Mesendoderm (in vitro differentiated cells): Measurements from ENCODE around the gene GBF1.
A peak's percentile ranks its signal among the peaks of the same experiment; 100 is the strongest.

Experiments used
- DNase-seq: peaks from one replicate; pipeline ENCODE4 v3.0.0; 2013
- H2AK5ac ChIP-seq: 2 replicates; pipeline ENCODE4 v1.6.1; 2013; ENCODE audit warnings: low read length, inconsistent platforms
- H2BK120ac ChIP-seq: 2 replicates; pipeline ENCODE4 v1.6.1; 2013; ENCODE audit warnings: low read depth, mild to moderate bottlenecking, low read length, moderate library complexity, mixed read lengths
- H2BK15ac ChIP-seq: replicated peaks from 2 replicates; pipeline ENCODE4 v1.6.1; 2013; ENCODE audit warnings: low read depth, mild to moderate bottlenecking, moderate library complexity
- H2BK5ac ChIP-seq: 2 replicates; pipeline ENCODE4 v1.6.1; 2013; ENCODE audit warnings: low read length, inconsistent platforms
- H3K18ac ChIP-seq: 2 replicates; pipeline ENCODE4 v1.6.1; 2013; ENCODE audit warnings: mild to moderate bottlenecking, low read length, mixed read lengths
- H3K23ac ChIP-seq: one replicate; pipeline ENCODE4 v1.6.1; 2013; ENCODE audit warnings: low read length
- H3K27ac ChIP-seq: 2 replicates; pipeline ENCODE4 v1.5.1; 2013; ENCODE audit warnings: low read depth, mild to moderate bottlenecking, inconsistent platforms, low read length, moderate library complexity
- H3K27me3 ChIP-seq: 2 replicates; pipeline ENCODE4 v1.6.1; 2013; ENCODE audit warnings: low read length, control low read depth, mild to moderate bottlenecking, inconsistent platforms; ENCODE audit not compliant: insufficient read depth, poor library complexity
- H3K36me3 ChIP-seq: 2 replicates; pipeline ENCODE4 v1.6.1; 2013; ENCODE audit warnings: low read length, inconsistent platforms; ENCODE audit not compliant: control insufficient read depth, insufficient read depth
- H3K4ac ChIP-seq: one replicate; pipeline ENCODE4 v1.6.1; 2013; ENCODE audit warnings: low read depth, mild to moderate bottlenecking, low read length, moderate library complexity
- H3K4me1 ChIP-seq: 2 replicates; pipeline ENCODE4 v1.6.1; 2013; ENCODE audit warnings: low read depth, low read length, inconsistent platforms; ENCODE audit not compliant: control insufficient read depth
- H3K4me2 ChIP-seq: 2 replicates; pipeline ENCODE4 v1.6.1; 2013; ENCODE audit warnings: low read length
- H3K4me3 ChIP-seq: 2 replicates; pipeline ENCODE4 v1.5.1; 2013; ENCODE audit warnings: mild to moderate bottlenecking, low read length
- H3K56ac ChIP-seq: one replicate; pipeline ENCODE4 v1.6.1; 2013; ENCODE audit warnings: low read length
- H3K79me1 ChIP-seq: 2 replicates; pipeline ENCODE4 v1.6.1; 2013; ENCODE audit warnings: low read length, inconsistent platforms
- H3K79me2 ChIP-seq: 2 replicates; pipeline ENCODE4 v1.6.1; 2013; ENCODE audit warnings: mild to moderate bottlenecking, low read length; ENCODE audit not compliant: control insufficient read depth, insufficient read depth
- H3K9ac ChIP-seq: 2 replicates; pipeline ENCODE4 v1.6.1; 2013; ENCODE audit warnings: low read length, inconsistent platforms
- H4K5ac ChIP-seq: one replicate; pipeline ENCODE4 v1.6.1; 2013; ENCODE audit warnings: low read length
- H4K8ac ChIP-seq: one replicate; pipeline ENCODE4 v1.6.1; 2013; ENCODE audit warnings: low read depth, mild to moderate bottlenecking, control low read depth, low read length, moderate library complexity
- WGBS: extraction: QIAGEN DNeasy Blood & Tissue Kit; methylation state at CpG from one replicate; pipeline ENCODE4 v1.1.7; 2013; ENCODE audit warnings: low lambda C conversion rate, missing lambda C conversion rate; ENCODE audit not compliant: insufficient coverage; ENCODE audit errors: extremely low coverage; 5-methylcytosine and 5-hydroxymethylcytosine counted together

The GBF1 gene

DNA sequence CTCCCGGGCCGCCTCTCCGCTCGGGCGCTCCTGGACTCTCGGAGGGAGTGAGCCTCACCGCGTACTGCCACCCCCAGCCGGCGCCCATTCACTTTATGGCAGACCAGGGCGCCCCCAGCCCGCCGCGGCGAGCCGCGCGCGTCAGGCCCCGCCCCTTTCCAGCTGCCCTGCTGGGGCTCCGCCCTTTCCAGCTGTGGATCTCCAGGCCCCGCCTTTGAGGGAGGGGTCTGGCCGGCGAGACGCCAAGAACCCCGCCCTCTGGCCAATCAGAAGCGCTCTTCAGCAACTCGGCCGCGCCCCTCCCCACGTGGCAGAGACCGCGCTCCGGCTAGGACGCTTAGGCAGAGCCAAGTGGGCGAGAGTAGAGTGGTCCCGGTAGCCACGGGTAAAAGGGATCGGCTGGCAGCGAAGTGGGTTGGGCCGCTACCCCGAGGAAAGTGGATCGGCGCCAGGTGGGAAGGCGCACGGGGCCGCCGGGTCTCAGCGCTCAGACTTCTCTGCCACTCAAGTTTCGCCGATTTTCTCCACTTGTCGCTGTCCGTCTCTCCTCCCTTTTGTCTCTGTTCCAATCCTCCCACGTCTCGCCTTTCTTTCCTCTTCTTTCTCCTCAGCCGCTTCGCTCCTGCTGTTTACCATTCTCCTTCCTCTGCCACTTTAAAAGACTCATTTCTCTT, 3.8 kb upstream of the GBF1 start, which contains the start of gene PITX3:
Gene PITX3, minus strand, starts transcription at position 69 of the 674 bp plus-strand sequence. CDS start 9,432 bp downstream, outside the sequence.
- peak within 1 kb of the TSS; percentile 60 for H3K9ac ChIP-seq
- peaks cover 8% of the 10 kb centered on the region for H3K79me2 ChIP-seq
- peak within 1 kb of the TSS; percentile 34 for H3K4me3 ChIP-seq
- no peak within 1 kb of the TSS for H3K18ac ChIP-seq
- H2AK5ac ChIP-seq = no peak within 1 kb of the TSS
- no peak within 1 kb of the TSS for H2BK15ac ChIP-seq
- H3K36me3 ChIP-seq = no peaks in the 10 kb centered on the region
- H4K5ac ChIP-seq = no peak within 1 kb of the TSS
- peak; percentile 96 for DNase-seq
- H3K27me3 ChIP-seq = peaks cover 32% of the 10 kb centered on the region
- peaks cover 6% of the 10 kb centered on the region for H3K4me1 ChIP-seq
- H3K4ac ChIP-seq = no peak within 1 kb of the TSS
- H2BK5ac ChIP-seq = no peak within 1 kb of the TSS
- no peak within 1 kb of the TSS for H2BK120ac ChIP-seq
- no peak within 1 kb of the TSS for H3K27ac ChIP-seq
- no CpG with 5 or more reads among the region's 57 CpGs for WGBS
- peak within 1 kb of the TSS; percentile 69 for H3K56ac ChIP-seq
- peak within 1 kb of the TSS; percentile 96 for H3K4me2 ChIP-seq
- H3K79me1 ChIP-seq = peaks cover 4% of the 10 kb centered on the region
- H4K8ac ChIP-seq = no peak within 1 kb of the TSS
- H3K23ac ChIP-seq = no peak within 1 kb of the TSS

DNA sequence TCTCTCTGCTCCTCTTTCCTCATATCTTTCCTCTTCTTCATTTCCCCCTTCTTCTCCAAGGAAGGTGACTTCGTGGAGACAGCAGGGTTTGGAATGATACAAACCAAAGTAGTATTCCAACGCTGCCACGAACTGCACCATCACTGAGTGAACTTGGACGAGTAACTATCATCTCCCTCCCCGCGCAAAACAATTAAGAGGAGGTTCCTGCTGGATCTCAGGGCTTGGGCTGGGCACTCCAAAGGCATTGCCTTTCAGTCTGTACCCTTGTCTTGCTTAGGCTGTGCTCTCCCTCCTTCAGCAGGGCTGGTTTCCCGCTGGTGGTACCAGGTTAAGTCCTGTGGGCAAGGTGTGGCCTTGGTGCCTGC, 3.2 kb upstream of the GBF1 start:
- Histone ChIP-seq H2BK120ac (no peak overlapping the region), H3K4me3 (no peak overlapping the region), H3K18ac (no peak overlapping the region), H4K5ac (no peak overlapping the region), H3K4me1 (peaks cover 10% of the 10 kb centered on the region), H4K8ac (no peak overlapping the region), H3K79me1 (peaks cover 8% of the 10 kb centered on the region), H3K4me2 (peak overlapping the region; percentile 43), H2BK5ac (no peak overlapping the region), H3K23ac (no peak overlapping the region), H2AK5ac (no peak overlapping the region), H2BK15ac (no peak overlapping the region), H3K27ac (no peak overlapping the region), H3K36me3 (no peaks in the 10 kb centered on the region), H3K56ac (peak overlapping the region; percentile 69), H3K79me2 (peaks cover 12% of the 10 kb centered on the region), H3K4ac (no peak overlapping the region), H3K9ac (peak overlapping the region; percentile 4), H3K27me3 (peaks cover 28% of the 10 kb centered on the region)
- no CpG with 5 or more reads among the region's 7 CpGs for WGBS
- no peak for DNase-seq

- Histone ChIP-seq H3K79me2 (peaks cover 20% of the 10 kb centered on the region), H3K9ac (no peak overlapping the region), H3K56ac (no peak overlapping the region), H3K27me3 (peaks cover 28% of the 10 kb centered on the region), H4K8ac (no peak overlapping the region), H2BK5ac (no peak overlapping the region), H3K4me1 (peaks cover 10% of the 10 kb centered on the region), H3K79me1 (peaks cover 15% of the 10 kb centered on the region), H3K27ac (no peak overlapping the region), H3K18ac (no peak overlapping the region), H3K4ac (no peak overlapping the region), H2AK5ac (no peak overlapping the region), H4K5ac (no peak overlapping the region), H2BK15ac (no peak overlapping the region), H3K23ac (no peak overlapping the region), H3K4me3 (no peak overlapping the region), H3K4me2 (no peak overlapping the region), H2BK120ac (no peak overlapping the region), H3K36me3 (no peaks in the 10 kb centered on the region)
- no CpG with 5 or more reads among the region's 2 CpGs for WGBS
- DNase-seq = no peak
Measured at GRCh38 chr10:102243309-102243708, 2.0 kb upstream of the GBF1 start.

- Histone ChIP-seq H2BK120ac (no peak overlapping the region), H4K5ac (no peak overlapping the region), H3K79me2 (peaks cover 21% of the 10 kb centered on the region), H2BK15ac (no peak overlapping the region), H3K4me1 (peaks cover 10% of the 10 kb centered on the region), H3K4ac (no peak overlapping the region), H3K79me1 (peaks cover 15% of the 10 kb centered on the region), H3K27me3 (peaks cover 3% of the 10 kb centered on the region), H3K23ac (no peak overlapping the region), H4K8ac (no peak overlapping the region), H3K9ac (peak overlapping the region; percentile 80), H2BK5ac (no peak overlapping the region), H3K56ac (peak overlapping the region; percentile 93), H3K27ac (no peak overlapping the region), H3K4me2 (peak overlapping the region; percentile 91), H3K36me3 (no peaks in the 10 kb centered on the region), H3K4me3 (peak overlapping the region; percentile 79), H3K18ac (no peak overlapping the region), H2AK5ac (no peak overlapping the region)
- DNase-seq = no peak
- no CpG with 5 or more reads among the region's 4 CpGs for WGBS
Measured at GRCh38 chr10:102245932-102246251, 560 bp downstream of the GBF1 start.

DNA sequence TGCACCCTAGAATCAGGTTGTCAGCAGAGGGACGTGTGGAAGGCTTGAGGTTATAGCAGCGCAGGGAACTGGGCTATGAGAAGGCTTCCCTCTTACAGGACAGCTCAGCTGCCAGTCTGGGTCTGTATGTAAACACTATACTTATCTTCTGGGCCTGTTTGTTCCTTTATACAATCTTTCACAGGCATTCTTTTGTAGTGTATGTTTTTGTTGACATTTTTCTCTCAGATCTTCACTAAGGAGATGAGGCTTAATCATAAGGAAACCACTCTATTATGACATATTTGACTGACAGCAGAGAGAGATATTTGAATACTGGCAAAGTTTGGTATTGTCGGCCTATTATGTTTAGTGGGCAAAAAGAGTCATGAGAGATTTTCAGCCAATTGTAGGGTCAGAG, 929 bp downstream of the GBF1 start:
- H2BK15ac ChIP-seq = no peak overlapping the region
- H3K4me2 ChIP-seq = peak overlapping the region; percentile 91
- no peaks in the 10 kb centered on the region for H3K36me3 ChIP-seq
- H3K23ac ChIP-seq = no peak overlapping the region
- no peak for DNase-seq
- peaks cover 21% of the 10 kb centered on the region for H3K79me2 ChIP-seq
- H4K5ac ChIP-seq = no peak overlapping the region
- no peak overlapping the region for H3K18ac ChIP-seq
- peak overlapping the region; percentile 80 for H3K9ac ChIP-seq
- peak overlapping the region; percentile 93 for H3K56ac ChIP-seq
- H3K4me3 ChIP-seq = peak overlapping the region; percentile 79
- no peak overlapping the region for H4K8ac ChIP-seq
- peaks cover 10% of the 10 kb centered on the region for H3K4me1 ChIP-seq
- no peak overlapping the region for H2AK5ac ChIP-seq
- H3K4ac ChIP-seq = no peak overlapping the region
- no peak overlapping the region for H2BK120ac ChIP-seq
- H3K27ac ChIP-seq = no peak overlapping the region
- no CpG with 5 or more reads among the region's 3 CpGs for WGBS
- no peaks in the 10 kb centered on the region for H3K27me3 ChIP-seq
- H2BK5ac ChIP-seq = no peak overlapping the region
- peaks cover 15% of the 10 kb centered on the region for H3K79me1 ChIP-seq

GRCh38 chr10:102247734-102248133, 2.4 kb downstream of the GBF1 start:
- Histone ChIP-seq H3K18ac (no peak overlapping the region), H3K4me2 (no peak overlapping the region), H2BK5ac (no peak overlapping the region), H3K79me1 (peaks cover 17% of the 10 kb centered on the region), H3K56ac (peak overlapping the region; percentile 34), H3K27me3 (no peaks in the 10 kb centered on the region), H3K27ac (no peak overlapping the region), H2BK120ac (no peak overlapping the region), H3K23ac (no peak overlapping the region), H3K79me2 (peaks cover 24% of the 10 kb centered on the region), H3K36me3 (no peaks in the 10 kb centered on the region), H3K4me1 (peaks cover 9% of the 10 kb centered on the region), H3K4me3 (no peak overlapping the region), H4K8ac (no peak overlapping the region), H3K9ac (no peak overlapping the region), H2AK5ac (no peak overlapping the region), H2BK15ac (no peak overlapping the region), H4K5ac (no peak overlapping the region), H3K4ac (no peak overlapping the region)
- no peak for DNase-seq
